ENCODE data around the gene KCNIP3.
A peak's percentile ranks its signal among the peaks of the same experiment; 100 is the strongest.

KCNIP3 gene

GRCh38 chr2:95329891-95330793 is 33.0 kb downstream of the KCNIP3 start:
- DNase-seq (ENCODE audit: low read depth) = no peak

GRCh38 chr2:95330794-95331338 is 33.7 kb downstream of the KCNIP3 start:
- no peak for DNase-seq (ENCODE audit: low read depth)

GRCh38 chr2:95331606-95332005 is 34.5 kb downstream of the KCNIP3 start:
- no peak for DNase-seq (ENCODE audit: low read depth)

GRCh38 chr2:95332036-95332435 is 34.9 kb downstream of the KCNIP3 start:
- DNase-seq (ENCODE audit: low read depth) = no peak

- no peak for DNase-seq (ENCODE audit: low read depth)
These were observed 35.9 kb downstream of the KCNIP3 start for GRCh38 chr2:95333056-95333455.

- no peak for DNase-seq (ENCODE audit: low read depth)
These were observed 36.8 kb downstream of the KCNIP3 start for GRCh38 chr2:95333888-95334338.

GRCh38 chr2:95334916-95335641 is 37.9 kb downstream of the KCNIP3 start:
- DNase-seq (ENCODE audit: low read depth) = no peak

- no peak for DNase-seq (ENCODE audit: low read depth)
These were observed 39.3 kb downstream of the KCNIP3 start for GRCh38 chr2:95336406-95336805.

- no peak for DNase-seq (ENCODE audit: low read depth)
These were observed 40.7 kb downstream of the KCNIP3 start for GRCh38 chr2:95337829-95338228.

GRCh38 chr2:95342556-95343320 is 45.6 kb downstream of the KCNIP3 start:
- DNase-seq (ENCODE audit: low read depth) = no peak

GRCh38 chr2:95343429-95344214 is 46.5 kb downstream of the KCNIP3 start:
- DNase-seq (ENCODE audit: low read depth) = no peak

- DNase-seq (ENCODE audit: low read depth) = no peak
These were observed 47.1 kb downstream of the KCNIP3 start for GRCh38 chr2:95344215-95344583.

GRCh38 chr2:95344656-95345055 is 47.5 kb downstream of the KCNIP3 start:
- DNase-seq (ENCODE audit: low read depth) = no peak

- no peak for DNase-seq (ENCODE audit: low read depth)
These were observed 48.0 kb downstream of the KCNIP3 start for GRCh38 chr2:95345081-95345562.

GRCh38 chr2:95345563-95346230 is 48.5 kb downstream of the KCNIP3 start:
- DNase-seq (ENCODE audit: low read depth) = peak; percentile 36

GRCh38 chr2:95346231-95346737 is 49.1 kb downstream of the KCNIP3 start:
- no peak for DNase-seq (ENCODE audit: low read depth)

- no peak for DNase-seq (ENCODE audit: low read depth)
These were observed 49.9 kb downstream of the KCNIP3 start for GRCh38 chr2:95346738-95347671.

GRCh38 chr2:95347681-95348608 is 50.8 kb downstream of the KCNIP3 start:
- no peak for DNase-seq (ENCODE audit: low read depth)
